ENCODE measurements around the gene RNF43. TPM values are rescaled to one million over a fixed set of nuclear protein-coding genes. Genes with fewer than 3 reads are reported as not detected.

The RNF43 gene
- total RNA-seq, 4 donors from 2014 or later: 2.1 to 5.2 (median 4.3) TPM

- Histone ChIP-seq H3K36me3 (no peaks in the 10 kb centered on the region), H3K4me1 (no peaks in the 10 kb centered on the region), H3K9me3 (no peaks in the 10 kb centered on the region), H3K27ac (no peak overlapping the region), H3K27me3 (no peaks in the 10 kb centered on the region), H3K4me3 (replicated peaks in 1 of 3) (no peak overlapping the region)
- no peak for DNase-seq
- intact Hi-C loops (cut with DNase I): loop anchor here (10.0 kb wide), 1 partner anchor 52 kb away; the partner anchor contains the start of gene TSPOAP1
- 85 to 86% methylated on average over 3 of the region's 3 CpGs for WGBS, 2 donors
- TF ChIP-seq POLR2A (IDR thresholded peaks at IDR 0.05) (no peak), CTCF (IDR thresholded peaks at IDR 0.05) (no peak)
These were observed 40.2 kb downstream of the RNF43 start for GRCh38 chr17:58377093-58377601.

DNA sequence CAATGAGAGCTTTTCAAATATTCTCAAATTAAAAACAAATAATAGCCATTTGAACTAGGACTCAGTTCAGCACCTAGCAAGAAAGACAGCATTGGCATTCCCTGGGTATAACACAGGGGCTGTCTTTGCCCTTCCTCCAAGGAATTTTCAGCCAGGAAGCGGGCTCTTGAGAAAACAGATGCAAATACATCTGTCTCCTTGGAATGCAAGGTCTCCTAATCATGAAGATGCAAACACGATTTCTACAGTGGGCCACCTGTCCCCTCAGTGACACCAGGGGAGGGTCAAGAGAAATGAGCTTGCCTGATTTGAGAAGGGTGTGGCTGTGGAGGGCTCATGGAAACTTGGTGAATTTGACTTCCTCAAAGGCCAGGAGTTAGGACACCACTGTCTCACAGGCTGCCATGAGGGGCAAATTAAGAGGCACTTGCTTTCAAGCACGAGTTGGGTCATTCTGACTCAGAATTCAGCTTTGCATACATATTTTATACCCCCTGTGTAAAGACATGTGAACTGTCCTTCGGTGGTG lies 40.8 kb downstream of the RNF43 start:
- no peaks in the 10 kb centered on the region for H3K4me1 ChIP-seq
- H3K9me3 ChIP-seq: no peaks in the 10 kb centered on the region
- H3K4me3 ChIP-seq (replicated peaks in 1 of 3): no peak overlapping the region
- no peaks in the 10 kb centered on the region for H3K36me3 ChIP-seq
- H3K27me3 ChIP-seq: no peaks in the 10 kb centered on the region
- no peak for DNase-seq
- intact Hi-C loops (cut with DNase I): loop anchor here (10.0 kb wide), 1 partner anchor 52 kb away; the partner anchor contains the start of gene TSPOAP1
- H3K27ac ChIP-seq: no peak overlapping the region
- 77 to 88% methylated on average over 4 of the region's 4 CpGs for WGBS, 2 donors
- TF ChIP-seq POLR2A (IDR thresholded peaks at IDR 0.05): no peak
- no peak for TF ChIP-seq CTCF (IDR thresholded peaks at IDR 0.05)

DNA sequence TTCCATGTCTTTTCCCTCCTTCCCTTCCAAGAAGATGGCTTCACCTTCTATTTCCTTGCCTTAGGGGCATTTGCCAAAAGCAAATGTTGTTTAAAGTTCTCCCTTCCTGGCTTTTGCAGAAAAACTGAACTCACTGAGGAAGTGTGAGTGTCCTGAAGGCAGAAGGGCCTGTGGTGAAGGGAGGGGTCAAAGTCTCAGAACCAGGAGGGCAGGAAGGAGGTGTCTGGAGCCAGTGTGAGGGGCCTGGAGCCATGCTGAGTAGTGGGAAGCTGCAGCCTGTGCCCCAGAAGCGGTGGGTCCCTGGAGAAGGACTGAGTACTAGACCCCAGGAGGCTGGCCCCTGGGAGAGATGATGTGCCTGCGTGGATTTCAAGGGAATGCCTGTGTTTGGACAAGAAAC lies 41.5 kb downstream of the RNF43 start:
- no peaks in the 10 kb centered on the region for H3K27me3 ChIP-seq
- no peak for TF ChIP-seq CTCF (IDR thresholded peaks at IDR 0.05)
- no peak for TF ChIP-seq POLR2A (IDR thresholded peaks at IDR 0.05)
- intact Hi-C loops (cut with DNase I): loop anchor here (10.0 kb wide), 1 partner anchor 51 kb away; the partner anchor contains the start of gene TSPOAP1
- no peak overlapping the region for H3K27ac ChIP-seq
- 83 to 92% methylated on average over 2 of the region's 2 CpGs for WGBS, 2 donors
- H3K36me3 ChIP-seq: no peaks in the 10 kb centered on the region
- no peaks in the 10 kb centered on the region for H3K9me3 ChIP-seq
- no peaks in the 10 kb centered on the region for H3K4me1 ChIP-seq
- no peak for DNase-seq
- H3K4me3 ChIP-seq (replicated peaks in 1 of 3): no peak overlapping the region

- no peak overlapping the region for H3K27ac ChIP-seq
- no peaks in the 10 kb centered on the region for H3K36me3 ChIP-seq
- no peaks in the 10 kb centered on the region for H3K9me3 ChIP-seq
- no peak for DNase-seq
- intact Hi-C loops (cut with DNase I): loop anchor here (10.0 kb wide), 1 partner anchor 50 kb away; the partner anchor contains the start of gene TSPOAP1
- no peak overlapping the region for H3K4me3 ChIP-seq (replicated peaks in 1 of 3)
- TF ChIP-seq CTCF (IDR thresholded peaks at IDR 0.05) (no peak), POLR2A (IDR thresholded peaks at IDR 0.05) (no peak)
- H3K4me1 ChIP-seq: no peaks in the 10 kb centered on the region
- 86% methylated on average over 5 of the region's 5 CpGs for WGBS, 2 donors
- H3K27me3 ChIP-seq: no peaks in the 10 kb centered on the region
These were observed 42.1 kb downstream of the RNF43 start for GRCh38 chr17:58375256-58375655.

DNA sequence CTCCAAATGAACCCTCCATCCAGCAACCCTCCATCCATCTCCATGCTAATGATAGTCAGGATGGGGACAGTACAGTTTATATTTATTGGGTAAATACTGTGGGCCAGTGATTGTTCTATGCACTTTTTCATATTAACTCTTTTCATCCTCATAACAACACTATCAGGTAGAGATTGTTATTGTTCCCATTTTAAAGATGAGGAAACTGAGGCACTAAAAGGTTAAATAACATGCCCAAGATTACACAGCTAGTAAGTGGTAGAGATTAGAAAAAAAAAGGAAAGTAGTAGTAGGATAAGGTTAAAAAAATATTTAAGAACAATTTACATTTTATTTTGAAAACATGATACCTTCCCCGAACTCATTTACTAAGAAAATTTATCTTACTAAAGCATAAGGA lies 43.4 kb downstream of the RNF43 start:
- no peak overlapping the region for H3K4me3 ChIP-seq (replicated peaks in 1 of 3)
- H3K9me3 ChIP-seq: no peaks in the 10 kb centered on the region
- H3K27ac ChIP-seq: no peak overlapping the region
- intact Hi-C loops (cut with DNase I): loop anchor here (10.0 kb wide), 1 partner anchor 49 kb away; the partner anchor contains the start of gene TSPOAP1
- TF ChIP-seq POLR2A (IDR thresholded peaks at IDR 0.05): no peak
- TF ChIP-seq CTCF (IDR thresholded peaks at IDR 0.05): no peak
- DNase-seq: no peak
- no peaks in the 10 kb centered on the region for H3K4me1 ChIP-seq
- no peaks in the 10 kb centered on the region for H3K36me3 ChIP-seq
- no peaks in the 10 kb centered on the region for H3K27me3 ChIP-seq
- WGBS, 2 donors: 95 to 98% methylated on average over 1 of the region's 1 CpG
